GM23338 (cell line): Measurements from ENCODE around the gene TEX30. TPM values are rescaled to one million over a fixed set of nuclear protein-coding genes. Genes with fewer than 3 reads are reported as not detected.

ENCODE experiments used
- ATAC-seq: fragments of 200-7000 bp; cut with Tn5 transposase; 3 replicates; pipeline ENCODE4 v1.9.1; 2020
- DNase-seq: peaks from one replicate; pipeline ENCODE4 v3.0.0-alpha.2; 2015; ENCODE audit warnings: low spot score
- H2AFZ ChIP-seq: fragments of 200-600 bp; sonication (generic); 2 replicates; pipeline ENCODE4 v1.8.0; 2016; ENCODE audit warnings: antibody characterized with exemption, mild to moderate bottlenecking, moderate library complexity
- H3F3A ChIP-seq: fragments of 200-600 bp; sonication (generic); replicated peaks from 2 replicates; pipeline ENCODE4 v1.8.0; 2017; ENCODE audit warnings: antibody characterized with exemption, mixed run types, low read depth
- H3K27ac ChIP-seq: fragments of 200-600 bp; sonication (generic); 2 replicates; pipeline ENCODE4 v1.6.1; 2016; ENCODE audit warnings: low read depth
- H3K27me3 ChIP-seq: fragments of 200-600 bp; sonication (generic); 2 replicates; pipeline ENCODE4 v1.8.0; 2016; ENCODE audit warnings: mild to moderate bottlenecking, mixed run types, moderate library complexity; ENCODE audit not compliant: insufficient read depth
- H3K36me3 ChIP-seq: fragments of 200-600 bp; sonication (generic); 2 replicates; pipeline ENCODE4 v1.8.0; 2016; ENCODE audit warnings: mild to moderate bottlenecking; ENCODE audit not compliant: insufficient read depth
- H3K4me1 ChIP-seq: fragments of 200-600 bp; sonication (generic); 2 replicates; pipeline ENCODE4 v1.8.0; 2016; ENCODE audit warnings: mild to moderate bottlenecking, moderate library complexity; ENCODE audit not compliant: insufficient read depth
- H3K4me2 ChIP-seq: fragments of 200-600 bp; sonication (generic); 2 replicates; pipeline ENCODE4 v1.7.1; 2017; ENCODE audit warnings: mixed run types
- H3K4me3 ChIP-seq: fragments of 200-600 bp; sonication (generic); 2 replicates; pipeline ENCODE4 v1.6.1; 2016; ENCODE audit warnings: mixed run types
- H3K79me2 ChIP-seq: fragments of 200-600 bp; sonication (generic); replicated peaks from 2 replicates; pipeline ENCODE4 v1.8.0; 2017; ENCODE audit warnings: mild to moderate bottlenecking; ENCODE audit not compliant: insufficient read depth
- H3K9me2 ChIP-seq: fragments of 200-600 bp; sonication (generic); 2 replicates; pipeline ENCODE4 v1.8.0; 2017; ENCODE audit not compliant: insufficient read depth
- H4K20me1 ChIP-seq: fragments of 200-600 bp; sonication (generic); replicated peaks from 2 replicates; pipeline ENCODE4 v1.8.0; 2017; ENCODE audit warnings: mild to moderate bottlenecking; ENCODE audit not compliant: insufficient read depth
- H3K27ac Mint-ChIP-seq: 2 replicates; pipeline ENCODE4 v1.8.0; 2020; ENCODE audit warnings: inconsistent platforms, mild to moderate bottlenecking, moderate library complexity, mixed read lengths
- H3K27me3 Mint-ChIP-seq: 3 replicates; pipeline ENCODE4 v1.8.0; 2022; ENCODE audit warnings: low read depth, mild to moderate bottlenecking, moderate library complexity, mixed read lengths, inconsistent platforms; ENCODE audit not compliant: insufficient read depth, poor library complexity
- H3K36me3 Mint-ChIP-seq: 3 replicates; pipeline ENCODE4 v1.8.0; 2021; ENCODE audit warnings: low read depth, mild to moderate bottlenecking, inconsistent platforms, moderate library complexity, mixed read lengths
- H3K4me1 Mint-ChIP-seq: 3 replicates; pipeline ENCODE4 v1.8.0; 2020; ENCODE audit warnings: mild to moderate bottlenecking, inconsistent platforms, mixed read lengths
- H3K4me3 Mint-ChIP-seq: 3 replicates; pipeline ENCODE4 v1.8.0; 2021; ENCODE audit warnings: moderate library complexity, mild to moderate bottlenecking, inconsistent platforms, mixed read lengths
- H3K9me3 Mint-ChIP-seq: 3 replicates; pipeline ENCODE4 v1.8.0; 2020; ENCODE audit warnings: moderate library complexity, mild to moderate bottlenecking, inconsistent platforms, mixed read lengths
- CREB1 ChIP-seq: fragments of 250-450 bp; sonication (Bioruptor Pico); IDR thresholded peaks from 2 replicates; pipeline ENCODE4 v1.5.0; 2020; ENCODE audit warnings: low read depth, mild to moderate bottlenecking, moderate library complexity
- ETS1 ChIP-seq: IDR thresholded peaks from 2 replicates; pipeline ENCODE4 v1.6.1; 2016; ENCODE audit warnings: antibody characterized with exemption
- EZH2 ChIP-seq: fragments of 200-600 bp; sonication (generic); IDR thresholded peaks from one replicate; pipeline ENCODE4 v1.8.0; 2017; ENCODE audit warnings: antibody characterized with exemption, mild to moderate bottlenecking, low read depth; ENCODE audit not compliant: unreplicated experiment
- EZH2phosphoT487 ChIP-seq: fragments of 200-600 bp; sonication (generic); IDR thresholded peaks from one replicate; pipeline ENCODE4 v1.8.1; 2018; ENCODE audit warnings: antibody characterized with exemption; ENCODE audit not compliant: unreplicated experiment
- JUNB ChIP-seq: IDR thresholded peaks from one replicate; pipeline ENCODE4 v1.6.1; 2016; ENCODE audit warnings: antibody characterized with exemption; ENCODE audit not compliant: unreplicated experiment
- NANOG ChIP-seq: IDR thresholded peaks from 2 replicates; pipeline ENCODE4 v1.6.1; 2016; ENCODE audit warnings: antibody characterized with exemption, borderline replicate concordance
- POLR2AphosphoS5 ChIP-seq: IDR thresholded peaks from 2 replicates; pipeline ENCODE4 v1.6.1; 2016; ENCODE audit warnings: antibody characterized with exemption, low read depth
- ZNF114 ChIP-seq: fragments of 250-450 bp; sonication (Bioruptor Pico); IDR thresholded peaks from 2 replicates; pipeline ENCODE4 v1.5.0; 2020; ENCODE audit warnings: mild to moderate bottlenecking, moderate library complexity
- ZNF331 ChIP-seq: fragments of 250-450 bp; sonication (Bioruptor Pico); IDR thresholded peaks from 2 replicates; pipeline ENCODE4 v1.5.0; 2020; ENCODE audit warnings: low read depth, mild to moderate bottlenecking, moderate library complexity
- polyA plus RNA-seq: library from polyadenylated mRNA; unstranded; fragments of >200 nt; fragmentation: Nextera tagmentation; extraction: Ambion mirVana; gene quantifications from 2 replicates; pipeline ENCODE4 v1.2.1, GENCODE V29; 2016
- total RNA-seq: library from RNA; depleted of rRNA; stranded (reverse); fragments of >200 nt; shearing (Covaris generic); gene quantifications from 2 replicates; pipeline ENCODE4 v1.2.3, GENCODE V29; 2014
- TF ChIP-seq, protein P1 (sequence below): fragments of 250-450 bp; sonication (Bioruptor Pico); IDR thresholded peaks from 2 replicates; pipeline ENCODE4 v1.5.0; 2020; ENCODE audit warnings: mild to moderate bottlenecking, moderate library complexity

The TEX30 gene
- total and polyA plus RNA-seq, 2 experiments from 2014 or later, result 6.3 to 28.2 TPM

DNA sequence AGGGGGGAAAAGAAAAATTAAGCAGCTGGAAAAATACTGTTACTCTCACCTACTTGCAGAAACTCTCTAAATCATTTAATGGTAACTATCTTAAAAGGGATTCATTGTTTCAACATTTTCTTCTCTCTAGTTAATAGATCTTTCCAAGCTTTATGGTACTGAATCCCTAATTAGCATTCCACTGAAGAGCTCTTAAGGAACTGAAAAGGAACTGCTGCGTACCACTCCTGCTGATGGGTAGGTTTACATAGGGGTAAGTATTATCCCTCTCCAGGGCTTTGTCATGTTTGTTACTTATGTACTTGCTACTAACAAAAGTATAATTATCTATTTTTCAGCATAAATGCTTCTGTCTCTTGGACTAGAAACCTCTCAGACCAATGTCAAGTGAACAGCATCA, 12.5 kb downstream of the TEX30 start (continued):
- TF ChIP-seq, protein P1, sequence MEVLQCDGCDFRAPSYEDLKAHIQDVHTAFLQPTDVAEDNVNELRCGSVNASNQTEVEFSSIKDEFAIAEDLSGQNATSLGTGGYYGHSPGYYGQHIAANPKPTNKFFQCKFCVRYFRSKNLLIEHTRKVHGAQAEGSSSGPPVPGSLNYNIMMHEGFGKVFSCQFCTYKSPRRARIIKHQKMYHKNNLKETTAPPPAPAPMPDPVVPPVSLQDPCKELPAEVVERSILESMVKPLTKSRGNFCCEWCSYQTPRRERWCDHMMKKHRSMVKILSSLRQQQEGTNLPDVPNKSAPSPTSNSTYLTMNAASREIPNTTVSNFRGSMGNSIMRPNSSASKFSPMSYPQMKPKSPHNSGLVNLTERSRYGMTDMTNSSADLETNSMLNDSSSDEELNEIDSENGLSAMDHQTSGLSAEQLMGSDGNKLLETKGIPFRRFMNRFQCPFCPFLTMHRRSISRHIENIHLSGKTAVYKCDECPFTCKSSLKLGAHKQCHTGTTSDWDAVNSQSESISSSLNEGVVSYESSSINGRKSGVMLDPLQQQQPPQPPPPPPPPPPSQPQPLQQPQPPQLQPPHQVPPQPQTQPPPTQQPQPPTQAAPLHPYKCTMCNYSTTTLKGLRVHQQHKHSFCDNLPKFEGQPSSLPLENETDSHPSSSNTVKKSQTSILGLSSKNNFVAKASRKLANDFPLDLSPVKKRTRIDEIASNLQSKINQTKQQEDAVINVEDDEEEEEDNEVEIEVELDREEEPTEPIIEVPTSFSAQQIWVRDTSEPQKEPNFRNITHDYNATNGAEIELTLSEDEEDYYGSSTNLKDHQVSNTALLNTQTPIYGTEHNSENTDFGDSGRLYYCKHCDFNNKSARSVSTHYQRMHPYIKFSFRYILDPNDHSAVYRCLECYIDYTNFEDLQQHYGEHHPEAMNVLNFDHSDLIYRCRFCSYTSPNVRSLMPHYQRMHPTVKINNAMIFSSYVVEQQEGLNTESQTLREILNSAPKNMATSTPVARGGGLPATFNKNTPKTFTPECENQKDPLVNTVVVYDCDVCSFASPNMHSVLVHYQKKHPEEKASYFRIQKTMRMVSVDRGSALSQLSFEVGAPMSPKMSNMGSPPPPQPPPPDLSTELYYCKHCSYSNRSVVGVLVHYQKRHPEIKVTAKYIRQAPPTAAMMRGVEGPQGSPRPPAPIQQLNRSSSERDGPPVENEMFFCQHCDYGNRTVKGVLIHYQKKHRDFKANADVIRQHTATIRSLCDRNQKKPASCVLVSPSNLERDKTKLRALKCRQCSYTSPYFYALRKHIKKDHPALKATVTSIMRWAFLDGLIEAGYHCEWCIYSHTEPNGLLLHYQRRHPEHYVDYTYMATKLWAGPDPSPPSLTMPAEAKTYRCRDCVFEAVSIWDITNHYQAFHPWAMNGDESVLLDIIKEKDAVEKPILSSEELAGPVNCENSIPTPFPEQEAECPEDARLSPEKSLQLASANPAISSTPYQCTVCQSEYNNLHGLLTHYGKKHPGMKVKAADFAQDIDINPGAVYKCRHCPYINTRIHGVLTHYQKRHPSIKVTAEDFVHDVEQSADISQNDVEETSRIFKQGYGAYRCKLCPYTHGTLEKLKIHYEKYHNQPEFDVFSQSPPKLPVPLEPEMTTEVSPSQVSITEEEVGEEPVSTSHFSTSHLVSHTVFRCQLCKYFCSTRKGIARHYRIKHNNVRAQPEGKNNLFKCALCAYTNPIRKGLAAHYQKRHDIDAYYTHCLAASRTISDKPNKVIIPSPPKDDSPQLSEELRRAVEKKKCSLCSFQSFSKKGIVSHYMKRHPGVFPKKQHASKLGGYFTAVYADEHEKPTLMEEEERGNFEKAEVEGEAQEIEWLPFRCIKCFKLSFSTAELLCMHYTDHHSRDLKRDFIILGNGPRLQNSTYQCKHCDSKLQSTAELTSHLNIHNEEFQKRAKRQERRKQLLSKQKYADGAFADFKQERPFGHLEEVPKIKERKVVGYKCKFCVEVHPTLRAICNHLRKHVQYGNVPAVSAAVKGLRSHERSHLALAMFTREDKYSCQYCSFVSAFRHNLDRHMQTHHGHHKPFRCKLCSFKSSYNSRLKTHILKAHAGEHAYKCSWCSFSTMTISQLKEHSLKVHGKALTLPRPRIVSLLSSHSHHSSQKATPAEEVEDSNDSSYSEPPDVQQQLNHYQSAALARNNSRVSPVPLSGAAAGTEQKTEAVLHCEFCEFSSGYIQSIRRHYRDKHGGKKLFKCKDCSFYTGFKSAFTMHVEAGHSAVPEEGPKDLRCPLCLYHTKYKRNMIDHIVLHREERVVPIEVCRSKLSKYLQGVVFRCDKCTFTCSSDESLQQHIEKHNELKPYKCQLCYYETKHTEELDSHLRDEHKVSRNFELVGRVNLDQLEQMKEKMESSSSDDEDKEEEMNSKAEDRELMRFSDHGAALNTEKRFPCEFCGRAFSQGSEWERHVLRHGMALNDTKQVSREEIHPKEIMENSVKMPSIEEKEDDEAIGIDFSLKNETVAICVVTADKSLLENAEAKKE (CRISPR knock-in tag), result no peak
- TF ChIP-seq CREB1 (CRISPR knock-in tag), result no peak

- H3K4me3 Mint-ChIP-seq, result no peak overlapping the region
- H3K4me2 ChIP-seq, result no peak overlapping the region
- no peaks in the 10 kb centered on the region for H3K9me2 ChIP-seq
- no peak overlapping the region for H3K27ac ChIP-seq
- H3K9me3 Mint-ChIP-seq, result no peaks in the 10 kb centered on the region
- H3K27ac Mint-ChIP-seq, result no peak overlapping the region
- H4K20me1 ChIP-seq, result no peaks in the 10 kb centered on the region
- H3K4me1 Mint-ChIP-seq, result peaks cover 4% of the 10 kb centered on the region; the same call in 2 of the 3 replicates
- H3K36me3 ChIP-seq, result no peaks in the 10 kb centered on the region
- DNase-seq (no peak), ATAC-seq (no peak)
- no peaks in the 10 kb centered on the region for H3K27me3 ChIP-seq
- no peaks in the 10 kb centered on the region for H3K79me2 ChIP-seq
- H3K36me3 Mint-ChIP-seq, result no peaks in the 10 kb centered on the region
- no peaks in the 10 kb centered on the region for H3F3A ChIP-seq
- H3K27me3 Mint-ChIP-seq, result peaks cover 2% of the 10 kb centered on the region
- no peak overlapping the region for H3K4me3 ChIP-seq
- H2AFZ ChIP-seq, result no peak overlapping the region
- no peaks in the 10 kb centered on the region for H3K4me1 ChIP-seq
- TF ChIP-seq NANOG (no peak), ZNF114 (CRISPR knock-in tag) (no peak), ZNF331 (CRISPR knock-in tag) (no peak), CREB1 (CRISPR knock-in tag) (no peak), ETS1 (no peak), POLR2AphosphoS5 (no peak), JUNB (no peak), EZH2phosphoT487 (no peak), EZH2 (no peak)
- TF ChIP-seq, protein P1 (CRISPR knock-in tag), result no peak
These were observed 14.7 kb downstream of the TEX30 start for GRCh38 chr13:102758842-102759241.
